Left colon (tissue), 2 donors: ENCODE results near the gene METTL9. TPM values are rescaled to one million over a fixed set of nuclear protein-coding genes. Genes with fewer than 3 reads are reported as not detected.
A peak's percentile ranks its signal among the peaks of the same experiment; 100 is the strongest.
"Not testable (repeated sequence)": the region's sequence is repeated elsewhere in the genome, so short reads cannot be mapped to it uniquely, and the experiment has no call there.

Experiments
- ATAC-seq: fragments of 200-7000 bp; cut with Tn5 transposase; one replicate; pipeline ENCODE4 v1.9.1; 2020; ENCODE audit warnings: mild to moderate bottlenecking, moderate library complexity
- DNase-seq, 2 donors: peaks; one replicate each; pipeline ENCODE4 v3.0.0-alpha.2; 2020
- intact Hi-C, 2 donors: fragments of 100-400 bp; cut with DNase I in 1 of 2; cut with micrococcal nuclease in 1 of 2; formaldehyde crosslinking; loops; one replicate each; pipeline versions ENCODE4 v1.11.2 to v1.14.0; 2022; cut with DNase I, micrococcal nuclease
- total RNA-seq, 2 donors: library from RNA; stranded (reverse); fragmentation: NEBNext Ultra II Directional; extraction: Animal tissue kit (Norgen Biotek cat#: 25700); gene quantifications; one replicate each; pipeline ENCODE4 v1.2.1, GENCODE V29; 2021
- donor health status: DM: no; HTN: no; CAD: no.
- donor health status: DM: yes; HTN: yes; CAD: no.

METTL9 gene
- total RNA-seq, 2 donors from 2014 or later, result 69.1 to 79.0 TPM

DNA sequence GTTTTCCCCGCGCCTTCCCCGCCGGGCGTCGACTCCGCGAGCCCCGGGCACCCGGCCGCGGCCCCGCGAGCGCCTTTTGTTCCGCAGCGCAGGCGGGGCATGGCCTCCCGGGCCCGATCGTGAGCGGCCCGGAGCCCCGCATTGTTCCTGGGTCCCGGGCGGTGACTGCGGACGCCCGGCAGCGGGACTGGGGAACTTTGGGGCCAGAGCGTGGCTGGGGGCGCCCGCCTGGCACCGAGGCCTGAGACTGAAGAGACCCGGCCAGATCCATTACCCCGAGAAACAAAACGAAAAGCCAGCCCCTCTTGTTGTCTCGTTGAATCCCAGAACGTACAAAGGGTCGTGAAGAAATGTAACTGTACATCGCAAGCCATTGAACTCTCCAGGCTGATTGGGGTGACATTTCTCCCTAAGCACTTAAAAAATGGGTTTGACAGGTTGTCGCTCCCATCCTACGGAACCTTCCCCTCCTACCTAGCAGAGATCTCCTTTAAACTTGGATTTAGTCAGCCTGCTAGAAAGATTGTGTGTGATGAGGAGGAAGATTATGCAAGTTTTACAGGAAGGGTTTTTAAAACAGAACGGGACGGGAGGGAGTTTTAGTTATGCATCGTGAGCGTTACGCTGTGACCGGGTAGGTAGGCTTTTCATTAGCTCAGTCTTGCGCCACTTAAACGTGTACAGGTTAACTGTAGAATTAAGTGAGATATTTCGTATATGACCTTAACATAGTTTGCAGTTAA lies 825 bp downstream of the METTL9 start:
- ATAC-seq (peak; percentile 25), DNase-seq (no peak)
- intact Hi-C loops, result no loop called here

GRCh38 chr16:21602785-21603184 lies 3.4 kb downstream of the METTL9 start:
- intact Hi-C loops, result no loop called here
- ATAC-seq (no peak), DNase-seq (no peak)

DNA sequence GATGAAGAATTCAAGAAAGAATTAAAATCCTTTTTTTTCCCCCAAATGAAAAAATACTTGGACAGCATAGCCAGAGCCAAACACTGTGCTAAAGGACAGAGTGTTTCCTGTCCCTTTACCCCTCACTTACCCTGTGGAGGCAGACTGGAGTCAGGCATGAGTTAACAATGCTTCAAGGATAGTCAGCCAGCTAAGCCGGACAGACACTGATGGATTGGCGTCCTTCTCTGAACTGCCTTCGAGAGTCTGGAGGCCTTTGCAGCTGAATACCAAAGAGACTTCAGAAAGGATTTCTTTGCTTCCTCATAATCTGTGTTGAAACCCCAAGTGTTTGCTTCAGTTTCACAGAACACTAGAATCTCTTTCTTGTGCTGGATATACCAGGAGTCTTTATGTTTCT lies 4.6 kb downstream of the METTL9 start:
- DNase-seq, result no peak
- ATAC-seq, result no peak
- intact Hi-C loops, result no loop called here

GRCh38 chr16:21605848-21606247 lies 6.5 kb downstream of the METTL9 start:
- intact Hi-C loops, DNase-seq: not testable (repeated sequence)
- ATAC-seq, result peak; percentile 63

- DNase-seq, result no peak
- intact Hi-C loops, result no loop called here
- ATAC-seq, result no peak
Measured at GRCh38 chr16:21608639-21609328, 9.4 kb downstream of the METTL9 start.

DNA sequence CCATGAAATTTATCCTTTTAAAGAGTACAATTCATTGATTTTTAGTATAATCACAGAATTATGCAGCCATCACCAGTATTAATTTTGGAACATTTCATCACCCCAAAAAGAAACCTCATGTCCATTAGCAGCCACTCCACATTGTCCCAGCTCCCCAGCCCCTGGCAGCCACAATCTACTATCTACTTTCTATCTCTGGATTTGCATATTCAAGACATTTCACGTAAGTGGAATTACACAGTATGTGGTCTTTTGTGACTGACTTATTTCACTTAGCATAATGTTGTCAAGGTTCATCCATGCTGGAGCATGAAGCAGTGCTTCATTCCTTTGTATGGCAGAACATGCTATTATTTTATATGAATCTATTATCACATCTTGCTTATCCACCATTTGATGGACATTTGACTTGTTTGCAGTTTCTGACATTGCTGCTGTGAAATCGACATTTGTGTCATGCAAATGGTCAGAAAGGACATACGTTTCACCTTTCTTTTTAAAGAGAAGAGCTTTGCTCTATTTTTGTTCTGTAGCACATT lies 10.7 kb downstream of the METTL9 start:
- intact Hi-C loops, result no loop called here
- DNase-seq (no peak), ATAC-seq (no peak)

DNA sequence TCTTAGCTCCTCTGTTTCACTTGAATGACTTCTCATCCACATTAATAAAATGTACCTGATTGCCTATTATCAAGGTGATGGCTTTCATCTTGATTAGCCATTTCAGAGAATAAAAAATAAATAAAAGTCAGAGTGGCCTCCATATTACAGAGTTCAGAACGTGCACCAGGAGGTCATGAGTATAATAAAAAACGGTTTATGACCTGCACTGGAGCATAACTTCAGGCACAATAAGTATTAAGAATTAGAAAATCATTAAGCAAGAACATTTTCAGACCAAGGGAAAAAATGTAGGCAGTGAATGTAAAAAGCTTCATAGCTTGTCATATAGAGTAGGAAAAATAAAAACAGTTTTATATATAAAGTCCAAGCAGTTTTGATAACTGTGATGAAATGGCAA lies 11.4 kb downstream of the METTL9 start:
- no peak for DNase-seq
- intact Hi-C loops, result no loop called here
- no peak for ATAC-seq

DNA sequence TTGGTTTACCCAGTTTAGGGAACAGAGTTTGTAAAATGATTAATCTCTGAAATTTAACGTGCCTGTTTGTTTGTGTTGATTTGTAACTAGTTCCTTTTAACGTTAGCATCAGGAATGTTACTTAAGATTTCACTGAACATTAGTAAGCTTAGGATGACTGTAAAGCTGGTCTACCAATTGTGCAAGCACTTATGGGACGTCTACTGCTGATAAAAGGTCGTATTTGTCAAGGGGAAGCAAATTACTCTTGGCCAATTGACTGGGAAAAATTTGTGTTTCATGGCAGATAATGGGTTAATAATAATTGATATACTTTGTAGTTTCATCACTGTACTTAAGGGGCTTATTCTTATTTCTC lies 11.8 kb downstream of the METTL9 start:
- no peak for DNase-seq
- no peak for ATAC-seq
- intact Hi-C loops, result no loop called here

DNA sequence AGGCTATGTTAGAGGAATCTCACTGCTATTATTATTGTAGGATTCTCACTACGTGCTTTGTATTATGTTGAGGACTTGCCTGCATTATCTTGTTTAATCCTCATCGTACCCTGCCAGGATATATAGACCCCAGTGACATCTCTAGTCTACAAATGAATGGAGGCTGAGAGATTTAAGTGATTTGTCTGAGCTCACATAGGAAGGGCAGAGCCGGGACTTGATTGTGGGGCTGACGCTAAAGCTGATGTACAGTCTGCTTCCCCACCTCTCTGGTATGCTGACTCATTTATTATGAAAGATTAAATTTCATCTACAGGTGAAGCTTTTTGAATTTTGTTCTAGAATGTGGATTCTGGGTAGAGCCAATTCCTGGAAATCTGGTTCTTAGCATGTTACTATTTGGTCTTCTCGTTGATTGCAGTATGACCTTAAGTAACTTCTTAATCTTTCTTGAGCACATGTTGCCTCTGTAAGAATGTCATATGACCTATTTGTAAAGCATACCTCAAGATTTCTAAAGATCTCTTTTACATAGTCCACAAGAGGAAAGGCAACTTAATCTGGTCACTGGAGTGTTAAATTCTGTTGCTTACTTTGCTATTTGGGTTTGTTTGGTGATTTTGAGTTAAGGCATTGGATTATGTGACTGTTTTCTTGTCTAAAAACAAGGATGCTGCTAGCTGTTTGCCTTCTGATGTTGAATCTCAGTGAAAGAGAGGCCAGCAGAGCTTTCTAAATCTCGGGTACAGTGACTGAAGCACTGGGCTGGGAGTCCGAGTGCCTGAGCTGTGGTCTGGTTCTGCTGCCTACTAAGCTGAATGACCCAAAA lies 12.4 kb downstream of the METTL9 start:
- intact Hi-C loops, result no loop called here

GRCh38 chr16:21613361-21613760 lies 14.0 kb downstream of the METTL9 start:
- intact Hi-C loops, result no loop called here
- ATAC-seq, result no peak

More for the DNA sequence above, 12.4 kb downstream of the METTL9 start:
- DNase-seq (no peak), ATAC-seq (no peak)

GRCh38 chr16:21613781-21614180 lies 14.4 kb downstream of the METTL9 start:
- intact Hi-C loops, result no loop called here
- DNase-seq (no peak), ATAC-seq (no peak)

More at GRCh38 chr16:21613361-21613760, 14.0 kb downstream of the METTL9 start:
- DNase-seq, result no peak

DNA sequence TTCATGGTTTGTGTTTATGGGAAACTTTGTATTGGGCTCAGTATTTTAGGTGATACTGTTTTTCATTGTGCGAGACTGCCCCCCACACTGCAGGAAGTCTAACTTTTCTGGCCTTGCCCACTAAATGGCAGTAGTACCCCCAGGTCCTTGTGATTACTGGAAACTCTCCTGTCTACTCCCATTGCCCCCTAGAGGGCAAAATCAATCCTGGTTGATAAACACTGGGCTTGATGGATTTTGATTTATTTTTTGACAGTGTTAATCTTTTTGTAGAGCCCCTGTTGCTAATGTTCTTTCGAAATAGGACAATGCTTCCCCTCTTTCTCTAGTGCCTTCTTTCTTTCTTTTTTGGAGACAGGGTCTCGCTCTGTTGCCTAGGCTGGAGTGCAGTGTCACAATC lies 15.5 kb downstream of the METTL9 start:
- no peak for ATAC-seq
- intact Hi-C loops, result no loop called here

DNA sequence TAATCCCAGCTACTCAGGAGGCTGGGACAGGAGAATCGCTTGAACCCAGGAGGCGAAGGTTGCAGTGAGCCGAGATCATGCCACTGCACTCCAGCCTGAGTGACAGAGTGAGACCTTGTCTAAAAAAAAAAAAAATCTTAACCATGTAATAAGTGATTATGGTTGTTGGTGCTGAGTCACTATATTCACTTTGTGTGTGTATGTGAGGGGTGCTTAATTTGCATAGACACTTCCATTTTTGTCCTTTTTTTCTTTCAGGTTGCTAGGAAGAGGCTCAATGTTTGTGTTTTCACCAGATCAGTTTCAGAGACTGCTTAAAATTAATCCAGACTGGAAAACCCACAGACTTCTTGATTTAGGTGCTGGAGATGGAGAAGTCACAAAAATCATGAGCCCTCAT lies 18.2 kb downstream of the METTL9 start:
- intact Hi-C loops, result no loop called here
- DNase-seq, result no peak
- ATAC-seq, result no peak

More for the DNA sequence above, 15.5 kb downstream of the METTL9 start:
- no peak for DNase-seq

GRCh38 chr16:21618281-21618680 lies 18.9 kb downstream of the METTL9 start:
- ATAC-seq, result no peak
- DNase-seq, result no peak
- intact Hi-C loops, result no loop called here

DNA sequence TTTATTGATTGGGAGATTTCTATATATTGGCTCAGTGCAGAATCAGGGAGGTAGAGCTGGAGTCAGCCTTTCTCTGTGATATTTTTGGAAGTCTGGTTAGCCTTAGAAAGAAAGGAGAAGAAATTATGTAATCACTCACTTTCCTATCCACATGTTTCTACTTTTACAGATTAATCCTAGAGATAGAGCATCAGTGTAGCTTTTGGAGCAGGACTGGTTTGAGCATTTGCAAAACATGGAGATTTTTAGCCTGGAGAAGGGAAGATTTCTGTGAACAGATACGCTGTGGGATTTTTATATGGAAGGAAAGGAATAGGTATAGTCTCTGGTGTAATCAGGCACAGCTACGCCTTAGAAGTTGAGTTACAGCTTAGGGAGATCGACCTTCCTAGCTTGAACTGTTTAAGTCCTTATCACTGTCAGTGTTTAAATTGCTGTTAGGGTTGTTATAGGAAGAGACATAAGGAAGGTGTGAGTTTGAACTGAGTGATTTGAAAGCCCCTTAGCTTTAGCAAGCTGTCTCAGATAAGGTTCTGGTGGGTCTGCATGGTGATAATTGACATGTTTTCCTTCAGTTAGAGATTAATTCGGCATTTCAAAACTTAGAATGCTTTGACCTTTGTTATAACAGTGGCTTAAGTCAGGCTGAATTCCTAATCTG lies 20.5 kb downstream of the METTL9 start:
- DNase-seq (no peak), ATAC-seq (no peak)
- intact Hi-C loops, result no loop called here

DNA sequence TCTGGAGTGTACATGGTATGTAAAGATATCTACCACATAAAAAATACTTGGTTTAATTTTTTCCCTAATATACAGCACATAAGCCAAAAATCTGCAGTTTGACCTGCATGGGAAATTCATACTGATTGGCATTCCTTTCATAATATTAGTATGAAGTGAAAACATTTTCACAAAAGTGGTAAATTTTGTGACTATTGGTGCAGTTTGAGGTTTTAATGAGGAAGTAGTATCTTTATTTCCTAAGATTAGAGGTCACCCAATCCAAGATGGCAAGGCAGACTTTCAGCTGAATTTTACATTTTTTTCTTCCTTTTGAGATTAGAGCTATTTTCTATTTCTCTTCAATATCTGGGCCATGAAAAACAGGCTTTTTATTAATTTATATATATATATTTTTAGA lies 21.2 kb downstream of the METTL9 start:
- intact Hi-C loops, result no loop called here
- DNase-seq, result no peak
- ATAC-seq, result no peak

GRCh38 chr16:21622545-21622944 lies 23.2 kb downstream of the METTL9 start:
- ATAC-seq, result no peak
- no peak for DNase-seq
- intact Hi-C loops, result no loop called here

DNA sequence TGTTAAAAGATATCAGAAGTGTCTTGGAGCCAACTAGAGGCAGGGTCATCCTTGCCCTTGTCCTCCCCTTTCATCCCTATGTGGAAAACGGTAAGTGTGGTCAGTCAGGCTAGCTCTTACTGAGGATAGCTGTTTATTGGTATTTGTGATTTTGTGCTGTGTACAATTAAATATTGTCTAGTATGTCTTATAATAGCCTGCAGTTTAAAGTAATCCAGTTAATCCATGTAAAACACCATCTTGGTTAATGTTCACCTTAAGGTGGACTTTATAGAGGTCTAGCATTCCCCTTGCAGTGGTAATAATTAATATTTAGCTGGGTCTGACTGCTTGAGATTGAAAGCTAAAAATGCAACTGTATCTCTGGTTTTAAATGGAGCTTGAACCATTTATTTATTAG lies 25.6 kb downstream of the METTL9 start:
- ATAC-seq (no peak), DNase-seq (no peak)
- intact Hi-C loops, result no loop called here

- ATAC-seq (peak; percentile 80), DNase-seq (peak in 1 of 2 donors; percentile 40)
- intact Hi-C loops, result no loop called here
Measured at GRCh38 chr16:21626659-21627277, 27.4 kb downstream of the METTL9 start.
